ENCODE measurements around the gene NCF4.

DNA sequence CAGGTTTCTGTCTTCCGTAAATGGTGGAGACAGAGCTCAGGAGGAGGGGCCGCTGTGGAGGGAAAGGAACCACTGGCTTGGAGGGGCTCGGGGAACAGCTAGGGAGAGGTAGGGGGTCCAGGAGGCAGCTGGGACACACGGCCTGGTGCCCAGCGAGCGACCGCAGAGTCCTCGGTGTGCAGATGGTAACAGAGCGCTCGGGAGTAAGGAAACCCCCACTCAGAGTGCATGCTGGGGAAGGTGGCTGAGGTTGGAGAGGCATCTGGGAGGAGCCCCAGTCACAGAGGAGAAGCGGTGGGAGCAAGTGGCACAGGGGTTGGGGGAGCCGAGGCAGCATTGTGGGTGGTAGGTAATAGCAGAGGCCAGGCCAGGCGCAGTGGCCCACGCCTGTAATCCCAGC is 10.8 kb upstream of the NCF4 start:
- TF ChIP-seq, protein P1, sequence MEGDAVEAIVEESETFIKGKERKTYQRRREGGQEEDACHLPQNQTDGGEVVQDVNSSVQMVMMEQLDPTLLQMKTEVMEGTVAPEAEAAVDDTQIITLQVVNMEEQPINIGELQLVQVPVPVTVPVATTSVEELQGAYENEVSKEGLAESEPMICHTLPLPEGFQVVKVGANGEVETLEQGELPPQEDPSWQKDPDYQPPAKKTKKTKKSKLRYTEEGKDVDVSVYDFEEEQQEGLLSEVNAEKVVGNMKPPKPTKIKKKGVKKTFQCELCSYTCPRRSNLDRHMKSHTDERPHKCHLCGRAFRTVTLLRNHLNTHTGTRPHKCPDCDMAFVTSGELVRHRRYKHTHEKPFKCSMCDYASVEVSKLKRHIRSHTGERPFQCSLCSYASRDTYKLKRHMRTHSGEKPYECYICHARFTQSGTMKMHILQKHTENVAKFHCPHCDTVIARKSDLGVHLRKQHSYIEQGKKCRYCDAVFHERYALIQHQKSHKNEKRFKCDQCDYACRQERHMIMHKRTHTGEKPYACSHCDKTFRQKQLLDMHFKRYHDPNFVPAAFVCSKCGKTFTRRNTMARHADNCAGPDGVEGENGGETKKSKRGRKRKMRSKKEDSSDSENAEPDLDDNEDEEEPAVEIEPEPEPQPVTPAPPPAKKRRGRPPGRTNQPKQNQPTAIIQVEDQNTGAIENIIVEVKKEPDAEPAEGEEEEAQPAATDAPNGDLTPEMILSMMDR (IDR thresholded peaks at IDR 0.05), result no peak
- TF ChIP-seq POLR2A (IDR thresholded peaks at IDR 0.05), result no peak

All from thyroid gland (tissue), 4 donors.